GM18868 (cell line): Measurements from ENCODE around the gene DHX34.
"Not testable (repeated sequence)": the region's sequence is repeated elsewhere in the genome, so short reads cannot be mapped to it uniquely, and the experiment has no call there.

Source experiments
- ATAC-seq: cut with Tn5 transposase; IDR thresholded peaks from one replicate; pipeline ENCODE4 v1.9.1; 2021; ENCODE audit warnings: mild to moderate bottlenecking, moderate library complexity; ENCODE audit not compliant: unreplicated experiment

DHX34 gene

GRCh38 chr19:47386582-47386981 lies 37.5 kb downstream of the DHX34 start:
- ATAC-seq: not testable (repeated sequence)

GRCh38 chr19:47387623-47388022 lies 38.5 kb downstream of the DHX34 start:
- ATAC-seq: not testable (repeated sequence)

- ATAC-seq: not testable (repeated sequence)
Measured at GRCh38 chr19:47388721-47389120, 39.6 kb downstream of the DHX34 start.

DNA sequence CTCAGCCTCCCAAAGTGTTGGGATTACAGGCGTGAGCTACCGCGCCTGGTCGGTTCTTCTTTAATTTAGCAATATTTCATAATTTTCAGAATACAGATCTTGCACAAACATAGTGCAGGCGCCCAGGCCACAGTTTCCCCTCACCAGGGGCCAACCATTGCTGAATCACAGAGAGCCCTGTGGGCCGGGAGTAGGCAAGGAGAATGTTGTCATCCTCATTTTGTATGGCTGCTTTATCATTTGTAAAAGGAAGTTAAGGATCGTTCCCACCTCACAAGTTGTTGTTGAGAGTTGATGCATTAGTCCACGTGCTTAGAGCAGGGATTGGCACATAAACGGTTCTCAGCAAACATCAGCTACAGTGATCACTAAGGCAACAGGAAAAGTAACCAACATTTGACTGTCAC lies 40.0 kb downstream of the DHX34 start:
- no peak for ATAC-seq

DNA sequence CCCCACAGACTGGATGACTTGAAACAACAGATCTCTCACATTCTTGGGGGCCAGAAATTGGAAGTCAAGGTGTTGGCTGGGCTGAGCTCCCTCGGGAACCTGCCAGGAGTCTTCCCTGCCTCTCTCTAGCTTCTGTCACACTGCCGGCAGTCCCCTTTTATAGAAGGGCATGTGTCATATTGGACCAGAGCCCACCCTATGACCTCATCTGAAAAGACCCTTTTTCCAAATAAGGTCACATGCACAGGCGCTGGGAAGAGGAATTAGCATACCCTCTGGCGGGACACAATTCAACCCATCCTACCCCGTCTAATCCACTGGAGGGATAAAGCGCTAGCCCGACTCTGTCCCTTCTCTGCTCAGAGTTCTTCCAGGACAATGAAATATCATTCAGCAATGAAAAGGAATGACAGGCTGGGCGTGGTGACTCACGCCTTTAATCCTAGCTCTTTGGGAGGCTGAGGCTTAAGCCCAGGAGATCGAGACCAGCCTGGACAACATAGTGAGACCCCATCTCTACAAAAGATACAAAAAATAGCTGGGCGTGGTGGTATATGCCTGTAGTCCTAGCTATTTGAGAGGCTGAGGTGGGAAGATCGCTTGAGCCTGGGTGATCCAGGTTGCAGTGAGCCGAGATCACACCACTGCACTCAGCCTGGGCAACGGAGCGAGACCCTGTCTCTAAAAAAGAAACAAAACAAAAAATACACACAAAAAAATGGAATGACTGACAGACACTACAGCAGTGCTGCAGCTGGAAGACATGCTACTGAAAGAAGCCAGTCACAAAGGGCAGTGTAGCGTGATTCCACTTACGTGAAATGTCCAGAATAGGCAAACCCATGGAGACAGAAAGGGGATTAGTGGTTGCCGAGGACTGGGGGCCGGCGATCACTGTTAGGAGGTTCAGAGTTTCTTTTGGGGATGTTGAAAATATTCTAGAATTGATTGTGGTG lies 41.7 kb downstream of the DHX34 start:
- no peak for ATAC-seq

GRCh38 chr19:47391510-47392223 lies 42.6 kb downstream of the DHX34 start:
- no peak for ATAC-seq

DNA sequence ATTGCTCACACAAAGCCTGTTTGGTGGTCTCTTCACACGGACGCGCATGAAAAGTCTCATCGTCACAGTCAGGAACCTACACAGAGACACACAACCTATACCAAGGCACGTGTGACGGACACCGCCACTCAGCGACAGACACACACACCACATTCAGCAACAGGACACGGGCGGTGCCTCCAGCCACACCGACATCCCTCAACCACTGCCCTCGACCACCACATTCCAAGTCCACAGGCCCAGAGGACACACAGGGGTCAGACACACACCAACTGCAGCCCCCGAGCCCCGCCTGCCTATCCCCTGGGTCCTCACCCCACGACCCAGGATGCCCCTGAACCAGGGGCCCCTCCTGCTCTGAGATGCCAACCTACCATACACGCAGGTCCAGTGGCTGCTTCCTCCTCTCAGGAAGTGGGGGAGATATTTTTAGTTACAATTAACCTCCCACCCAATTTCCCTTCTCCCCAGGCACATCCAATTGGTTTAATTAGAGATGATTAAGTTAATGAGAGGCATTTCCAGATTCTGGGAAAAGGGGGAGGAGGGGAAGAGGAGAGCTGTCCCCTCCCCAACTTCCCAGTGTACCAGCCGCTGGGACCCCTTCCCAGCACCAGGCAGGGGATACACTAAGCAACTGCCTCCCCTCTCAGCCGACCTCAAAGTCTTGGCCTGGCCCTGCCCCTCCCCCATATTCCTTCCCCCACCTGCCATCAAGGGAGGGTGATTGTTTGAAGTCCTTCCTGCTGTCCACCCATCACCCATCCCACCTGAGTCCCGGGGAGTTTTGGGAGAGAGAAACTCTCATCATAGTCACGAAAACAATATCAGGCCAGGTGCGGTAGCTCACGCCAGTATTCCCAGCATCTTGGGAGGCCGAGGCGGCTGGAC lies 49.8 kb downstream of the DHX34 start:
- no peak for ATAC-seq

DNA sequence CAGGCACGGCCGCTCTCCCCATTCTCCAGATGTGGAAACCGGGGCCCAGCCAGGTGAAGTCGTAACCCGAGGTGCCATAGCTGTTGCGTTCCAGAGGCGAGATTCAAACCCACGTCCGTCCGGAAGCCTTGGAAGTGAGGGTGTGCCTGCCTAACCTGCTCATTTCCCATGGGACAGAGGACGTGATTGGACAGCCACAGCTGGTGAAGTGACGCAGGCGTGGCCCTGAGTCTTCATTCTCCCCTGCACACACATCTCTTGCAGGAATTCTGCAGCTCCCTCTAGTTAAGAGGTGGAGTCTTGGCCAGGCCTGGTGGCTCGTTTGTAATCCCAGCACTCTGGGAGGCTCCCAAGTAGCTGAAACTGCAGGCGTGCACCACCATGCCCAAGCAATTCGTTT lies 53.4 kb downstream of the DHX34 start:
- no peak for ATAC-seq

- ATAC-seq: no peak
Measured at GRCh38 chr19:47404334-47405196, 55.5 kb downstream of the DHX34 start.

- no peak for ATAC-seq
Measured at GRCh38 chr19:47405197-47405550, 56.1 kb downstream of the DHX34 start.

DNA sequence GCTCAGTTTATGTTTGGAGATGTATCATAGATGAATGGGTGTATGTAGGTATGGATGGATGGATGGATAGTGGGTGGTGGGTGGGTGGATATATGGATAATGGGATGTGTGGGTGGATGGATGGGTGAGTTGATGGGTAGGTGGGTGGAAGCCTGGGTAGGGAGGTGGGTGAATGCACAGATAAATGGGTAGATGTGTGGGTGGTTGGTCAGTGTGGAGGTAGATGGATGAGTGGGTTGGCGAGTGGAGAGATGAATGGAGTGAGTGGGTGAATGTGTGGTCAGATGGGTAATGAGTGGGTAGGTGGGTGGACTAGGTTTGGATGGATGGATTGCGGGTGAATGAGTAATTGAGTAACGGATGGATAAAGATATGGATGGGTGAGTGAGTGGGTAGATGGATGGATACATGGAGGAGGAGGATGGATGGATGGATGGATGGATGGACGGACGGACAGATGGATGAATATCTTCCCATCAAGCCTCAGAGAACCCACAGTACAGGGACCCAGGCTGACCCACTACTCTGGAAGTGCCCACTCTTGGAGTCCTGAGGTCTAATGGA lies 56.8 kb downstream of the DHX34 start:
- ATAC-seq: no peak

DNA sequence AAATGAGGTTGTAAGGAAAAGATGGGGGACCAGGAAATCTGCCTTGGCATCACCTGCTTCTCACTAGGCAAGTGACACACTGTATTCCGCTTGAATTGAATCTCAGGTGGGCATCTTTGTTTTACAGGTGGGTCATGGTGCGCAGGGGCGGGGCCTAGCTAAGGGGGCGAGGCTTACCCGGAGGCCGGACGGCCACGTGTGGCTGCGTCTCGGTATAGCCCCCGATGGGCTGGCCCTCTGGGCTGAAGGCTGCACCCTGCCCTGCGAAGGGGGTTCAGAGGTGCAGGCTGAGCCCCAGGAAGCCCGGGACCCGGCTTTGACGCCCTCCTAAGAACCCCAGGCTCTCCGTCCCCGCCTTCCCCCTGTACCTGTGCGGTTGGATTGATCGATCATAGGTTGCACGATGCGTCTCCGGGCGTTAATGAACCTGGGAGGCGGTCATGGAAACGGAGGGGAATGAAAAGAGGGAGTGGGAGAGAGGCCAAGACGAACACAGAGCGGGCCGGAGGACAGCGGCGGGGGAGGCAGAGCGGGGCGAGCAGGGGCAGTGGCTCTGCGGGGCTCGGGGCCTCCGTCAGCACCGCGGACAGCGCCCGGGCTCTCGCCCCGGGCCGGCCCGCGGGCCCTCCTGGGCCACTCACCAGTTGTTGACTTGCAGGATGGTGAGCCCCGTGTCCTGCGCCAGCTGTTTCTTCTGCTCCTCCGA lies 57.7 kb downstream of the DHX34 start:
- no peak for ATAC-seq

DNA sequence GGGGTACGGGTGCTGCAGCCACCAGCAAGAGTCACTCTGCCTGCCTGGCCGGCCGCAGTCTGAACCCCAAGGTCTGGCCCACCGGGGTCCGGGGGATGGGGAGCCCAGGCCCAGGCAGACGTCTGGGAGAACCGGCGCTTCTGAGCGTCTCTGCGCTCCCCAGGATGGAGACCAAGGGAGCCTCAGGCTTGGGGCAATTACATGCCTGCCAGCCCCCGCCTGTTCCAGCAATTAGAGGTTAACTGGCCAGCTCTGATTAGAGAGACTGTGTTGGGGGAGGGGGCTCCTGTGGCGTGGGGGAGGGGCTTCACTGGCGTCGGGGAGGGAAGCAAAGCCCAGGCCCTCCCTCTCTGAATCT lies 58.3 kb downstream of the DHX34 start:
- no peak for ATAC-seq

DNA sequence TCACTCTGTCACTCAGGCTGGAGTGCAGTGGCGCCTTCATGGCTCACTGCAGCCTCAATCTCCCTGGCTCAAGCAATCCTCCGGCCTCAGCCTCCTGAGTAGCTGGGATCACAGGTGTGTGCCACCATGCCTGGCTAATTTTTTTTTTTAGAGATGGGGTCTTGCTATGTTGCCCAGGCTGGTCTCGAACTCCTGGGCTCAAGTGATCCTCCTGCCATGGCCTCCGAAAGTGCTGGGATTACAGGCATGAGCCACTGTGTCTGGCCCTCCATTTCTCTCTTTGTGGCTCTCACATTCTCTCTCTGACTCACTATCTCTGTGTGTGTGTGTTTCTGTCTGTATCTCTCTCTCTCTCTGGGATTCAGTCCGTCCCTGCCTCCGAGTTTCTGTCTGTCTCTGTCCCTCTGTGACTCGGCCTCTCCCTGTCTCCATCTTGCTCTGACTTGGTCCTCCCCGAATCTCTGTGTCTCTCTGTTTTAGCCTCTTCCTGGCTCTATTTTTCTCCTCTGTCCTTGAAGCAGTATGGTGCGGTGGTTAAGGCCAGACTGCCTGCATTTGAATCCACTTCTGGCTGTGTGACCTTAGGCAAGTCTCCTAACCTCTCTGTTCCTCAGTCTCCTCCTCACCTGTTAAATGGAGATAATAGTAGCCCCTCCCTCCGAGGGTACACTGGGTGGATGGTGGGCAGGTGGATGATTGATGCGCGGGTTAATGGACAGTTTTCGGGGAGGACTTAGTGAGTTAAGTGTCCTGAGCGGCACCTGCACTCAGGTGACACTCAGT lies 59.2 kb downstream of the DHX34 start:
- no peak for ATAC-seq

DNA sequence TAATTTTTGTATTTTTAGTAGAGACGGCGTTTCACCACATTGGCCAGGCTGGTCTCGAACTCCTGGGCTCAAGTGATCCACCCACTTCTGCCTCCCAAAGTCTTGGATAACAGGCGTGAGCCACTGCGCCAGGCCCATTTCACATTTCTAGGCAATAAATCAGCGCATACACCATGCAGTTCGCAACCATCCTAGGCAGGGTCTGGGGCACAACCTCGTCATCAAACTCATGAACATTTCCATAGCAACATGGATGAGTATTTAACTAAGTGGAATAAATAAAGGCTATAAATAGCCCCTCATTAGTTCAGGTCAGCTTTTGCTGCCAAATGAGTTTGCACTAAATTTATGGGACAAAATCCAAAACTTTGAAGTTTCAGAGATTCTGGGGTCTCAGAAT lies 62.0 kb downstream of the DHX34 start:
- ATAC-seq: no peak

GRCh38 chr19:47411696-47412095 lies 62.6 kb downstream of the DHX34 start:
- not testable (repeated sequence) for ATAC-seq

DNA sequence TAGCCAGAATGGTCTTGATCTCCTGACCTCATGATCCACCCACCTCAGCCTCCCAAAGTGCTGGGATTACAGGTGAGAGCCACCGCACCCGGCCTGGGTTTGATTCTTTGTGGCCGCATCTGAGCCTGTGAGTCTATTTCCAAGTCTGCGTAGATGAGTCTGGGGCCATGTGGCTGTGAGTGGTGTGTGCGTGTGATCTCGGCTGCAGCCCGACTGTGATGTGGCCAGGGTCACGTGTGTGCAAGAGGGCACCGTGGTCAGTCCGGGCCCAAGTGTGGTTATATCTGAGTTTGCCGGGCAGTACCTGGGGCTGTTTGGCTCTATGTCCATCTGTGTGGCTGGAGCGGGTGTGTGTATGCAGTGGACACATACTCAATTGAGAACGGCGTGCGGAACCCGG lies 64.8 kb downstream of the DHX34 start:
- no peak for ATAC-seq

GRCh38 chr19:47414469-47414868 lies 65.4 kb downstream of the DHX34 start:
- ATAC-seq: no peak
